Measurements from ENCODE around the gene SCT. TPM values are rescaled to one million over a fixed set of nuclear protein-coding genes. Genes with fewer than 3 reads are reported as not detected.

Gene SCT
- total RNA-seq, 2 donors from 2014 or later: not detected

DNA sequence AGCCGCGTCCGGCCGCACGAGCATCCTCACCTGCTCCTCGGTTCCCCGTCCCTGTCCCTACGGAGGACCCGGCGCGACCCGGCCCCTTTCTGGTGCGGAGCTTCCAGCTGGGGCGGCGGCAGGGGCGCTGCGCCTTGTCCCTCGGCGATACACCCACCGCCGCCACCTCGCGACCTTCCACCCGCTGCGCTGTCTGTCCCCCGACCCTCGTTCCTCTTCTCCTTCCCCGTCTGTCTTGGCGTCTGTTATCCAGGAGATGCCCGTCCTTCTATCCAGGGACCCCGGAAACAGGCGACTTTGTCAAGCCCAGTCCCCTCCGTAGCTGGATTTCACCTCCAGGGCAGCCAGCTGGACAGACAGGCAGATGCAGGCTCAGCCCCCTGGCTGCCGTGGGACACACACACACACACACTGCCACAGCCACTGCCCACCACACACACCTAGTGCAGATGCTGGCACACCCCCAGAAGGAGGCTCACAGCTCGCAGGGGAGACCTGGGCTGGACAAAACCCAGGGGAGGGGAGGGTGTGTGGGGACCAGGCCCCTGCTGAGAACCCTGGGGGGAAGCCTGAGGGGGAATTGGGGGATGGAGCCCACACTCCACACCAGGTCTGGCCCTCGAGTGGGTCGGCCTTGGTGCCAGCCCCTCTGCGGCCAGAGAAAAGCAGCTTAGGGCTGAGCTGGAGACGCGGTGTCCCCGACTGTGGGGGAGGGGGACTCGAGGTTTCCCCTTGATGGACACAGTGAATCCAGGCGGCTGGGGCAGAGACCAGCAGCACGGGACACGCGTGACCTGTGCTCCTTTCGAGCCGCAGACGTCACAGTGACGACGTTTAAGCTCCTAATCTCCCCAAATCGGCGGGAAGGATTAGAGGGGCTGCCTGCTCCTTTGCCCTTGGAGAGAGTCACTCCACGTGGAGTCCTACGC is 10.9 kb upstream of the SCT start:
- Mint-ChIP-seq H3K27me3 (peaks cover 8% of the 10 kb centered on the region), H3K36me3 (ENCODE audit: low read depth) (peaks cover 10% of the 10 kb centered on the region), H3K4me1 (no peaks in the 10 kb centered on the region), H3K27ac (no peak overlapping the region), H3K9me3 (no peaks in the 10 kb centered on the region), H3K4me3 (peak overlapping the region; percentile 41)
- no peak for ATAC-seq (replicated peaks)

DNA sequence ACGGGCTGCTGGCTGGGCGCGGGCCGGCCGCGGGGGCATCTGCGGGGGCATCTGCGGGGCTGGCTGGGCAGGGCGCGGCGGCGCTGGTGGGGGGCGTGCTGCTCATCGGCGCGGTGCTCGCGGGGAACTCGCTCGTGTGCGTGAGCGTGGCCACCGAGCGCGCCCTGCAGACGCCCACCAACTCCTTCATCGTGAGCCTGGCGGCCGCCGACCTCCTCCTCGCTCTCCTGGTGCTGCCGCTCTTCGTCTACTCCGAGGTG is 10.3 kb upstream of the SCT start:
- H3K9me3 Mint-ChIP-seq: no peaks in the 10 kb centered on the region
- peak overlapping the region; percentile 41 for H3K4me3 Mint-ChIP-seq
- ATAC-seq (replicated peaks): no peak
- H3K27me3 Mint-ChIP-seq: peaks cover 8% of the 10 kb centered on the region
- no peak overlapping the region for H3K27ac Mint-ChIP-seq
- peaks cover 10% of the 10 kb centered on the region for H3K36me3 Mint-ChIP-seq (ENCODE audit: low read depth)
- H3K4me1 Mint-ChIP-seq: no peaks in the 10 kb centered on the region

DNA sequence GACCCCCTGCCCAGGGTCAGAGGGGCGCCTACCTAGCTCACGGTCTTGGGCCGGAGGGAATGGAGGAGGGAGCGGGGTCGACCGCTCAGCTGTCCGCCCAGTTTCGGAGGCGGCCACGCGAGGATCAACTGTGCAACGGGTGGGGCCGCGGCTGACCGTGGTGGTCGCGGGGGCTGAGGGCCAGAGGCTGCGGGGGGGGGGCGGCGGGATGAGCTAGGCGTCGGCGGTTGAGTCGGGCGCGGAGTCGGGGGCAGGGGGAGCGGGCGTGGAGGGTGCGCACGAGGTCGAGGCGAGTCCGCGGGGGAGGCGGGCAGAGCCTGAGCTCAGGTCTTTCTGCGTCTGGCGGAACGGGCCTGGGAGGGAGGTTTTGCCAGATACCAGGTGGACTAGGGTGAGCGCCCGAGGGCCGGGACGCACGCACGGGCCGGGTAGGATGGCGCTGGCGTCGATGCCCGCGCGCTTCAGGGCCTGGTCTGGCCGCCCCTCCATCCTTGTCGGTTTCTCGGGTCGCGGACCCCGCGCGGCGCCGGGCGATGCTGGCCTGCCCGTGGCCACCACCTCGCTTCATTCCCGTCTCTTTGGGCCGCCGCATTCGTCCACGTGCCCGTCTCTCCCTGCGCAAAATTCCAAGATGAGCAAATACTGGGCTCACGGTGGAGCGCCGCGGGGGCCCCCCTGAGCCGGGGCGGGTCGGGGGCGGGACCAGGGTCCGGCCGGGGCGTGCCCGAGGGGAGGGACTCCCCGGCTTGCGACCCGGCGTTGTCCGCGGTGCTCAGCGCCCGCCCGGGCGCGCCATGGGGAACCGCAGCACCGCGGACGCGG is 9.7 kb upstream of the SCT start, which contains the start of gene DRD4:
TSS of gene DRD4 (plus strand) at position 759 of the 822 bp plus-strand sequence. CDS start at position 795, 36 bp downstream.
- Mint-ChIP-seq H3K27ac (no peak within 1 kb of the TSS), H3K4me3 (peak within 1 kb of the TSS; percentile 41)

DNA sequence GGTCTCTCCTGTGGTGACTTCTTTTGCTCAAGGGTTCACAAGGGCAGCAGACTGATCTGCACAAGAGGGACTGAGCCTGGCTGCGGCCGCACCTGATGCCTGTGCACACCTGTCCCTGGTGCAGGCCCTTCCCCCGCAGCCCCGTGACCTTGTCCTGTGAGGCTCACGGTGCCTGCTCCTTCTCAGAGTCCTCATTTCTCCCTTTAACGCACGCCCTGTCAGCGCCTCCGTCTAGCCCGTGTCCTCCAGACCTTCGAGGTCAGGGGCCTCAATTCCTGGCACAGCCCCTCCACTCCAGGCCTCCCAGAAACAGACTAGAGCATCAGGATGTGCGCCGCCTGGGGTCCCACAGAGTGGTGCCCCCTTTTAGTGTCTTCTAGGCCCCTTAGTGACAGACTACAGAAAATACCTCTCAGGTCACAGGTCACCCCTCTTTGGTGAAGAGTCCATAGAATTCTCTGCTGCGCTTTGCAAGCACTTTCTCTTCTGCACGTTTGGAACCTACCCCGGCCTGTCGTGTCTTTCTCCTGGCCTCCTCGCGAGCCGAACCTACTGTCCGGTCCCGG is 9.0 kb upstream of the SCT start:
- H3K4me1 Mint-ChIP-seq: no peaks in the 10 kb centered on the region
- H3K27ac Mint-ChIP-seq: no peak overlapping the region
- no peak for ATAC-seq (replicated peaks)
- H3K9me3 Mint-ChIP-seq: no peaks in the 10 kb centered on the region
- peaks cover 8% of the 10 kb centered on the region for H3K27me3 Mint-ChIP-seq
- H3K36me3 Mint-ChIP-seq (ENCODE audit: low read depth): peaks cover 6% of the 10 kb centered on the region
- H3K4me3 Mint-ChIP-seq: no peak overlapping the region

More for the DNA sequence above, 9.7 kb upstream of the SCT start, which contains the start of gene DRD4:
- peaks cover 10% of the 10 kb centered on the region for H3K36me3 Mint-ChIP-seq (ENCODE audit: low read depth)
- H3K27me3 Mint-ChIP-seq: peaks cover 8% of the 10 kb centered on the region
- H3K4me1 Mint-ChIP-seq: no peaks in the 10 kb centered on the region
- ATAC-seq (replicated peaks): no peak
- no peaks in the 10 kb centered on the region for H3K9me3 Mint-ChIP-seq

DNA sequence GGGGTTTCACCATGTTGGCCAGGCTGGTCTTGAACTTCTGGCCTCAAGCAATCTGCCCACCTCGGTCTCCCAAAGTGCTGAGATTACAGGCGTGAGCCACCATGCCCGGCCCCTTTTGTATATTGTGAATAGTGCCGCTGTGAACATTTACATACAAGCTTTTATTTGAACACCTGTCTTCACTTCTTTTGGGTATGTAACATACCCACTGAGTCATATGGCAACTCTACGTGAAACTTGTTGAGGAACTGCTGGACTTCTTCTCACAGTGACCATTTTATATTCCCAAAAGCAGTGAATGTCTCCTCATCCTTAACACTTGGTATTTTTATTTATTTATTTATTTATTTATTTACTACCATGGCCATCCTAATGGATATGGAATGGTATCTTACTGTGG is 3.9 kb upstream of the SCT start:
- Mint-ChIP-seq H3K4me1 (peaks cover 23% of the 10 kb centered on the region), H3K9me3 (no peaks in the 10 kb centered on the region), H3K36me3 (ENCODE audit: low read depth) (peaks cover 15% of the 10 kb centered on the region), H3K27me3 (peaks cover 17% of the 10 kb centered on the region), H3K27ac (no peak overlapping the region), H3K4me3 (no peak overlapping the region)
- no peak for ATAC-seq (replicated peaks)

DNA sequence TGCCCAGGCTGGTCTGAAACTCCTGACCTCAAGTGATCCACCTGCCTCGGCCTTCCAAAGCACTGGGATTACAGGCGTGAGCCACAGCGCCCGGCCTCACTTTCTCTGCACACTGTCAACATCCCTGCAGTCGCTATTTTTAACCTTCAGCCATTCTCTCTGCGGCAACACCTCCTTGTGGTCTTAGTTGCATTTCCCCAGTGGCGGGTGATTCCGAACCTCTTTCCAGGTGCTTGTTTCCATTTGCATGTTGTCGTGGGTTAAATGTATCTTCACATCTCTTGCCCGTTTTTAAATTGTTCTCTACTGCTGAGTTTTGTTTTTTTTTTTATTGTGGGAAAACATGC is 2.2 kb upstream of the SCT start:
- peak overlapping the region; percentile 65 for H3K27ac Mint-ChIP-seq
- peak; percentile 53 for ATAC-seq (replicated peaks)
- H3K9me3 Mint-ChIP-seq: no peaks in the 10 kb centered on the region
- H3K4me3 Mint-ChIP-seq: peak overlapping the region; percentile 52
- H3K36me3 Mint-ChIP-seq (ENCODE audit: low read depth): peaks cover 15% of the 10 kb centered on the region
- peaks cover 23% of the 10 kb centered on the region for H3K4me1 Mint-ChIP-seq
- H3K27me3 Mint-ChIP-seq: peaks cover 17% of the 10 kb centered on the region

DNA sequence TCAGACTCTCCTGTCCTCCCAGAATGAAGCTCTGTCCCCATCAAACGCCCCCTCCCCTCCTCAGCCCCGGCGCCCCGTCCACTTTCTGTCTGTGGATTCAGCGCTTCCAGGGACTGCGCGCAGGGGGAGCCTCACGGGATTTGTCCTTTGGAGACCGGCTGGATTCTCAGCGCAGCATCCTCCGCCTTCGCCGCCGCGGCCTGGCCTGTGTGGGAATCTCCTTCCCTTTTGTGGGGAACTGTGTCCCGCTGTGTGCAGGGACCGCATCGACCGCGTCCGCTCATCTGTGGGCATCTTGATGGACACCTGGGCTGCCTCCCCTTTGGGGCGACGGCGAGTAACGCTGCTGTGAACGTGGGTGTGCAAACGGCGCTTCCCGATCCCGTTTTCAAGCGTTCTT is 1.1 kb upstream of the SCT start:
- Mint-ChIP-seq H3K27me3 (peaks cover 17% of the 10 kb centered on the region), H3K4me3 (peak overlapping the region; percentile 52), H3K36me3 (ENCODE audit: low read depth) (peaks cover 19% of the 10 kb centered on the region), H3K9me3 (no peaks in the 10 kb centered on the region), H3K27ac (no peak overlapping the region), H3K4me1 (peaks cover 23% of the 10 kb centered on the region)
- ATAC-seq (replicated peaks): no peak

DNA sequence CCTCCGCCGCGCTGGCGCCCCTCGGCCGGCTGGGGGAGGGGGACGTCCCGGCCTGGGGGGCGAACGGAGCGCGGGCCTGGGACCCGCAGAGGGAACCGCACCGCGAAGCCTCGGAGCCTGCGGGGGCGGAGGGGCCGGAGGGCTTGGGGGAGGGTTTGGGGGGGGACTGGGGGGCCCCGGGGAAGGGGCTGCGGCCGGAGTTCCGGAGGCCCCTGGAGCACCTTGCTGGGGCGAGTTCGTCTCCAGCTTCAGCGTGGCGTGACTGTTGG is 261 bp upstream of the SCT start:
- peaks cover 23% of the 10 kb centered on the region for H3K4me1 Mint-ChIP-seq
- peaks cover 20% of the 10 kb centered on the region for H3K36me3 Mint-ChIP-seq (ENCODE audit: low read depth)
- no peak overlapping the region for H3K4me3 Mint-ChIP-seq
- no peak for ATAC-seq (replicated peaks)
- no peaks in the 10 kb centered on the region for H3K9me3 Mint-ChIP-seq
- H3K27me3 Mint-ChIP-seq: peaks cover 17% of the 10 kb centered on the region
- H3K27ac Mint-ChIP-seq: no peak overlapping the region

DNA sequence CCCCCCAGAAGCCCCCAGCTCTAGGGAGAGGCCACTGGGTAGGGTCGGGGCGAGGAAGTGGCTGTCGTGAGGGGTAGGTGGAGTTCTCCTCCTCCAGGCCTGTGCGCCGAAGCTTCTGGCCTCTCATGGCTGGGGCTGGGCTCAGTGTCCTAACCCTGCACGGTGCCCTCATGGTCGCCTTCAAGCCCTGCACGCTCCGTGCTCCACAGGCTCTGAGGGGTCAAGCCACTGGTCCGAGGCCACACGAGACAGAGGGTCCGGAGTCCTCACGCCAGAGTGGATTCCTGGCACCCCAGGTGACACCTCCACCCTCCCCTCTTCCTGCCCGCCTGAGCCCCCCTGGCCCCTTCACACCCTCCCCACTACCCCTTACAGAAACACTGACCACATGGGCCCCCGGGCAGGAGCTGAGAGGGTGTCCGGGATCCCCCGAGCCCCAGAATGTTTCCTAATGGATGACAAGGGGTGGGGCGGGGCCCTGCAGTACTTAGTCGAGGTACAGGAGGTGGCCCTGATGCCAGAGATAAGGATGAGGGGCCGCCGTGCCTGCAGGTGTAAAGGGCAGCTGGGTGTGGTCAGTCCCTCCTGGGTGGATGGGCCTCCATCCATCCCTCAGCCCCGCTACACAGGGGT is 1.2 kb downstream of the SCT start:
- peaks cover 23% of the 10 kb centered on the region for H3K4me1 Mint-ChIP-seq
- ATAC-seq (replicated peaks): no peak
- peaks cover 17% of the 10 kb centered on the region for H3K27me3 Mint-ChIP-seq
- H3K36me3 Mint-ChIP-seq (ENCODE audit: low read depth): peaks cover 20% of the 10 kb centered on the region
- no peak overlapping the region for H3K4me3 Mint-ChIP-seq
- H3K9me3 Mint-ChIP-seq: no peaks in the 10 kb centered on the region
- no peak overlapping the region for H3K27ac Mint-ChIP-seq

DNA sequence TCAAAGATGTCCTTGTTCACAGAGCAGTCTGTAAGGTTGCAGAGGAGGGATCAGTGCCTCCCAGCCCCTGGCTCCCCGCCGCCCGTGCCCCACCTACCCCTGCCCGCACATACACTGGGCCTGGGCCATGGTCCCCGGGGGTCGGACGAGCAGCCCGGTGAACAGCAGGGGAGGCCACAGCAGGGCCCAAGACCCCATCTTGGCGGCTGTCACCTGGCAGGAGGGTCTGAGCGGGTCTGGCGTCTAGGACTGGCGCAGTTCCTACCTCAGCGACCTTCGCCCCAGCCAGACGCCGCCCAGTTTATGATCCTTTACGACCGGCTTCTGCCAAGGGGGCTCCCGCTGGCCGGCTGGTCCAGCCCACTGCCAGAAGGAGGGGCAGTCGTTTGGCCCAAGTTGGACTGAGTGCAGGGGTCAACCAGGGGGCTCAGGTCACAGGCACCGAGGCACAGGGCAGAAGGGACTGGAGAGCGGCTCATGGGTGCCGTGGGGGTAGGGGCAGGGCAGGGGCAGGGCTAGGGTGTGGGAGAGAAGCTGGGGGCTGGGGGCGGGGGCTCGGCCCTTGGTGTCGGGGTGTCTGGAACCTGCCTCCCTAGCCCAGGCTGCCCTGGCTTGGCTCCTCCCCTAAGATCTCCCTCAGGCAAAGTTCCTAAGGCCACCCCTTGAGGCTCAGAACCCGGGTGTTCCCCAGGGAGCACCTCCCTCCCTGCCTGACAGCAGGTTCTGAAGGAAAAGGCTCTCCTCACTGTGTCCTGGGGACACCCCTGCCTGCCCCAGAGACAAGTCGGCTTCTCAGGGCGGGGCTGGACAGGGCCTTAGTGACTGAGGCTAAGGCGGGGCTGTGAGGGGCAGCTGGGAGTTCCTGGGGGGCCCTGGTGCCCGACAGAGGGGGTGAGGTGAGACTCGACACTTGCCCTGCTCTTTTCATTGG is 2.0 kb downstream of the SCT start, which contains the start of gene CDHR5:
TSS of gene CDHR5 (minus strand) at position 251 of the 931 bp plus-strand sequence. CDS start at position 198, 53 bp downstream.
- H3K27me3 Mint-ChIP-seq: peaks cover 17% of the 10 kb centered on the region
- H3K4me3 Mint-ChIP-seq: no peak within 1 kb of the TSS
- no peak for ATAC-seq (replicated peaks)
- no peak within 1 kb of the TSS for H3K27ac Mint-ChIP-seq
- H3K36me3 Mint-ChIP-seq (ENCODE audit: low read depth): peaks cover 20% of the 10 kb centered on the region
- H3K4me1 Mint-ChIP-seq: peaks cover 23% of the 10 kb centered on the region
- H3K9me3 Mint-ChIP-seq: no peaks in the 10 kb centered on the region

DNA sequence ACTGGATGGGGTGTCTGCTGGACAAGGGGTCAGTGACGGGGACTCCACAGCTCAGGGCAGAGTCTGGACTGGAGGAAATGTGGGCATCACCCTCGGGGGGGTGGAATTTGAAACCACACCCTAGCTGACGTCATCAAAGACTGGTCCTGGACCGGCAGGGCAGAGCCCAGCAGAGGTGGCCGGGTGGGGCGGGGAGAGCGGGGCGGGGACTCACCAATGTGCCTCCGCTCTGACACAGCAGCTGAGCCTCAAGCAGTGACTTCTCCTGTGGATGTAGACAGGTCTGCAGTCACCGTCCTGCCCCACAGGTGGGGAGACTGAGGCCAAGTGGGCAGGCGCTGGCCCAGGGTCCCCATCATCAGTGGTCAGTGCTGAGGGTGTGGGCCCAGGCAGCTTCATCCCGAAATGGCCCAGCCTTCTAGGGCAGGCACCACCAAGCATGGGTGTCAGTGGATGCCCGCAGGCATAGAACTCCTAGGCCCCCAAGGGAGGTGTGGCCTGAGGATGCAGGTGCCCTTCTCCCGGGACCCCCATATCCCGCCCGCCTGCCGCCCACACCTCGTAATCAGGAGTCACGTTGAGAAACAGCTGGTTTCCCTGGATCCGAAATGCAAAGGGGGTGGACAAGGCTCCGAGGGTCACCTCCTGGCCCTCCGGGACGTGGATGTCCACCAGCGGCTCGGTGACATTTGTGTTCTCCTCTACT is 2.8 kb downstream of the SCT start:
- no peak for ATAC-seq (replicated peaks)
- H3K27ac Mint-ChIP-seq: no peak overlapping the region
- H3K9me3 Mint-ChIP-seq: no peaks in the 10 kb centered on the region
- peaks cover 20% of the 10 kb centered on the region for H3K36me3 Mint-ChIP-seq (ENCODE audit: low read depth)
- peaks cover 12% of the 10 kb centered on the region for H3K27me3 Mint-ChIP-seq
- H3K4me1 Mint-ChIP-seq: peaks cover 17% of the 10 kb centered on the region
- H3K4me3 Mint-ChIP-seq: no peak overlapping the region

DNA sequence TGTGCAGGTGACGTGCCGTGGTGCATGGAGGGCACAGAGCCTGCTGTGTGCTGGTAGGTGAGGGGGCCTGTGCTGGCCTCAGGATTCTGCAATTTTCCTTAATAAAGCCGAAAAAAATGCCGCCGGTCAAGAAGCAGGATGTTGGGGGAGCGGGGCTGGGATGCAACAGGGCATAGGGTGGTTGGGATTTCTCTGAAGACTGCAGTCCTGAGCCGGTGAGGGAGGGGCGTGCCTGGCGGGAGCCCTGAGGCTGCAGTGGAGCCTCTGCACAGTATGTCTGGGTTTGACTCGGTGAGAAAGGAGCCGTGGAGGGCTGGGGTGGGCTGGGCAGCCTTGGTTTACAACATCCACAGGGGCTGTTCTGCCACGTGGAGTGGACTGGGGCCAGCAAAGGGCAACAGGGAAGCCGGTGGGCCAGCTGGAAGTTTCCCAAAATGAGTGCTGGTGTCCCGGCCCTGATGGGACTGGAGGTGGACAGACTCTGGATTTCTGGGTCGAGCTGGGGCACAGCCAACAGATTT is 3.6 kb downstream of the SCT start:
- no peak for ATAC-seq (replicated peaks)
- no peaks in the 10 kb centered on the region for H3K9me3 Mint-ChIP-seq

DNA sequence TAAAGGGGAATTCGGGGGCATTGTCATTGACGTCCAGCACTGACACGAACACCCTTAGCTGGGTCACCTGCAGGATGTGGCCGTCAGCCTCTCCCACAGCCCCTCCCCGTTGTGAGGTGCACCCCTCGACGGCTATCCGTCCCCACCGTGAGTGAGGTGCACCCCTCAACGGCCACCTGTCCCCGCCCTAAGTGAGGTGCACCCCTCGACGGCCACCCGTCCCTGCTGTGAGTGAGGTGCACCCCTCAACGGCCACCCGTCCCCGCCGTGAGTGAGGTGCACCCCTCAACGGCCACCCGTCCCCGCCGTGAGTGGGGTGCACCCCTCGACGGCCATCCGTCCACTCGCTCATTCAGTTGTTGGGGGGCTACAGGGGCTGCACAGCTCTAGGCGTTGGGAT is 5.1 kb downstream of the SCT start:
- H3K4me3 Mint-ChIP-seq: no peak overlapping the region

More for the DNA sequence above, 3.6 kb downstream of the SCT start:
- H3K4me1 Mint-ChIP-seq: peaks cover 10% of the 10 kb centered on the region
- H3K4me3 Mint-ChIP-seq: no peak overlapping the region
- H3K36me3 Mint-ChIP-seq (ENCODE audit: low read depth): peaks cover 13% of the 10 kb centered on the region
- H3K27ac Mint-ChIP-seq: no peak overlapping the region
- H3K27me3 Mint-ChIP-seq: peaks cover 9% of the 10 kb centered on the region

More for the DNA sequence above, 5.1 kb downstream of the SCT start:
- Mint-ChIP-seq H3K4me1 (no peaks in the 10 kb centered on the region), H3K27ac (no peak overlapping the region), H3K36me3 (ENCODE audit: low read depth) (peaks cover 5% of the 10 kb centered on the region), H3K27me3 (no peaks in the 10 kb centered on the region), H3K9me3 (no peaks in the 10 kb centered on the region)
- ATAC-seq (replicated peaks): no peak
